ENCODE data around the gene SUSD4.
"Not testable (repeated sequence)": the region's sequence is repeated elsewhere in the genome, so short reads cannot be mapped to it uniquely, and the experiment has no call there.

The SUSD4 gene

GRCh38 chr1:223363856-223364684, at the start of gene SUSD4:
Gene SUSD4, minus strand, starts transcription at chr1:223364176. Its CDS starts 751 bp downstream, at chr1:223363425.
- peak; percentile 52 to 57 for DNase-seq (ENCODE audit: low read depth in 1 of 2, low spot score in 1 of 2)

GRCh38 chr1:223413216-223413615, 49.2 kb upstream of the SUSD4 start:
- no peak for DNase-seq (ENCODE audit: low read depth in 1 of 2, low spot score in 1 of 2)

DNA sequence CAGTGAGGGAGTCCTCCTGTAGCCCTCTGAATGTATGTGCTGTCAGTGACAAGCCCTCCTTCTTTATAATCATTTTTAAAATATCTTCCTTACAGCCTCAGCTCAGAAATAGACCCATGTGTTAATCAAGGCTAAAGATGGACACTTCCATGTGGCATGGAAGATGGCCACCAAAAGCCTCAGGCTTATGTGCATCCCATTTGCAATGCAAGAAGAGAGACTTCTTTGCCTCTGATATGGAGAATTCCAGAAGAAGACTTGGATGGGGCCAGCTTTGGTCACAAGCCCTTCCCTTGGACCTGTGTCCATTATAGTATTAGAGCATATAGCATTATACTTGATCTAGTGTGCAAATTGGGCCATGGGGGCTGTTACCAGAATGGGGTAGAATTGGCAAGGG, 47.7 kb upstream of the SUSD4 start:
- no peak for DNase-seq (ENCODE audit: low read depth in 1 of 2, low spot score in 1 of 2)

DNA sequence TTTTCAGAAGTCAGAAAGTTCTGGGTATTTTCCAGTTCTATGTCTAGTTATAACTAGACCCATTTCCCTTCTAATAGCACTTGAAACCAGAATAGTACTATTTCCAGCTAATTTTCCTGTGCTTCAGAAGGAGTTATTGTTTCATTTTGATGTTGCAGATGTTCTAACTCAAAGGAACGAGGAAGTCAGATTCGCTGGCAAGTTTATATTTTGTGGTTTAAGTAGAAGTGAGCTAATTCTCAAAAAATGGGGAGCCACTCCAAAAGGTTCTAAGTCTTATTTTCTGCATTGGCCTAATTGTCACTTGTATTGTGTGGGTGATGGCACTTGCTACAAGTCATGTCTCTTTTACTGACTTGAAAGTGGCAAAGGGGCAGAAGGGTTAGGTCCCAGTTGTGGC, 47.3 kb upstream of the SUSD4 start:
- DNase-seq (ENCODE audit: low read depth in 1 of 2, low spot score in 1 of 2) = no peak

DNA sequence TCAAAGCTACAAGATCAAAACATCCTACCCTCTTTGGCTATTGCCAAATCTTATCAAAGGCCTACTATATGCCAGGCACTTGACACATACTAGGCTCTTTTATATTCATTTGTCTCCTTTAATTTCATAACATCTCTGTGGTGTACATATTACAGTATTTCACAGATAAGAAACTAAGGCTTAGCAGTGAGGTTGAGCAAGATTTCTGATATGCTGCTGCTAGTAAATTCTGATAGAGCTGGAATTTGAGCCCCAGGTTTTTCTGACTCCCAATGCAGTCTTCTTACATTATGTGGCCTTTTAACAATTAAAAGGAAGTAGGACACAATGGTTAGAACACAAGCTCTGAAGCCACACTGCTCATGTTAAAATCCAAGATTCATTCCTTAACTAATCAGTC, 46.1 kb upstream of the SUSD4 start:
- no peak for DNase-seq (ENCODE audit: low read depth in 1 of 2, low spot score in 1 of 2)

- no peak for DNase-seq (ENCODE audit: low read depth in 1 of 2, low spot score in 1 of 2)
These were observed 41.5 kb upstream of the SUSD4 start for GRCh38 chr1:223405507-223405906.

DNA sequence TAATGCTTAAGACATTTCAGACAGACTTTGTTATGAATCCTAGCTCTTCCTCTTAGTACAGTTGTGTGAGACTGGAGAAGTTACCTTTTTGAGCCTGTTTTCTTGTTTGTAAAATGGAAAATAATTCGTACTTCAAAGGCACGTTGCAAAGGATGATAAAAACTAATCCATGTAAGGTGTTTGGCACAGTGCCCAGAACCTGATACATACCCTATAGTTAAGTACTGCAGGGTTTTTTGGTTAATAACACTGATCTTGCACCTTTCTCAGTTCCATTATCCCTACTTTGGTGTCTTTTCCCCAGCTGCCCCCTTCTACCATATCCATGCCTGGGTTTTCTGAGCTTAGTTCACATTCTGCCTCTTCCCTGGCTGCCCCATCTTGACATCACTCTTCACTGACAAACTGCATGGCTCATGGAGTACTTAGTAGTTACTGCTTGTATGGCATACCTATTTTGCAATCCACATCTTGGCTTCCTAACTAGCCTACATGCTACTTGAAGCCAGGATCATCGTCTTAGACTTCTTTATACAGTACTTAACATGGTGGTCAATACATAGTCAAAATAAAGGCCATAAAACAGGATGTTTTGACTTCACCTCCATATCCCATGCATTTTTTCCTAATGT, 39.3 kb upstream of the SUSD4 start:
- DNase-seq (ENCODE audit: low read depth in 1 of 2, low spot score in 1 of 2) = no peak

- DNase-seq (ENCODE audit: low read depth in 1 of 2, low spot score in 1 of 2) = no peak
These were observed 38.8 kb upstream of the SUSD4 start for GRCh38 chr1:223402790-223403142.

DNA sequence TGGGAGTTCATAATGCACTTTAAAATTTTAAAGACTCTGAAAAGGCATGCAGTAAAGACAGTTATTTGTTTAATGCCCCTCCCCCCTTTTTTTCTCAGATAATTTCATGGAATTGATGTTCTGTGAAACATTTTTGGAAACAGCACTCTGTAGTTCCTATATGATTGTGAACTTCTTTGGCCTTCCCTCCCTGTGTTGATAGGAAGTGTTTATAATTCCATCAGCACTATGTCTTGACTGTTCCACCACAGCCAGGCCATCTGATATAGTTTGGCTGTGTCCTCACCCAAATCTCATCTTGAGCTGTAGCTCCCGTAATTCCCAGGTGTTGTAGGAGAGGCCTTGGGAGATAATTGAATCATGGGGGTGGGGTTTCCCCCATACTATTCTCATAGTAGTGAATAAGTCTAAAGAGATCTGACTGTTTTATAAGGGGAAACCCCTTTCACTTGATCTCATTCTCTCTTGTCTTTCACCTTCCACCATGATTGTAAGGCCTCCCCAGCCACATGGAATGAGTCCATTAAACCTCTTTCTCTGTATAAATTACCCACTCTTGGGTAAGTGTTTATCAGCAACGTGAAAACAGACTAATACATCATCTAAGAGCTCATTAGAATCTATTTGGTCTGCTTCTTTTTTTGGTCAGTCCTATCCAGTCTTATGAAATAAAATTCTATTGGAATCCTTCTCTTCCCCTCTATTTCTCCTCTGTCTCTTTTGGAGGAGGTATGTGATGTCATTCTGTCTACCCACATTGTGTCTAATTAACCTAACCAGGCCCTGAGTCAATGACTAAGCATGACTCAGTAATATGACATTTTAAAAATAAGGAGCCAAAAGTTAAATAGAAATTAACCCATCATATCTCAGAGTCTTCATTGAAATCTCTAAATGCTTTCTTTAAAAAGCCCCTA, 38.2 kb upstream of the SUSD4 start:
- no peak for DNase-seq (ENCODE audit: low read depth in 1 of 2, low spot score in 1 of 2)

GRCh38 chr1:223399393-223399792, 35.4 kb upstream of the SUSD4 start:
- not testable (repeated sequence) for DNase-seq (ENCODE audit: low read depth in 1 of 2, low spot score in 1 of 2)

GRCh38 chr1:223394706-223395105, 30.7 kb upstream of the SUSD4 start:
- DNase-seq (ENCODE audit: low read depth in 1 of 2, low spot score in 1 of 2) = no peak

GRCh38 chr1:223394242-223394641, 30.3 kb upstream of the SUSD4 start:
- DNase-seq (ENCODE audit: low read depth in 1 of 2, low spot score in 1 of 2) = no peak

- DNase-seq (ENCODE audit: low read depth in 1 of 2, low spot score in 1 of 2) = no peak
These were observed 29.6 kb upstream of the SUSD4 start, which contains the start of gene CCDC185 for GRCh38 chr1:223393275-223394214. Gene CCDC185, plus strand, starts transcription at chr1:223393415. Its CDS starts 61 bp downstream, at chr1:223393476.

DNA sequence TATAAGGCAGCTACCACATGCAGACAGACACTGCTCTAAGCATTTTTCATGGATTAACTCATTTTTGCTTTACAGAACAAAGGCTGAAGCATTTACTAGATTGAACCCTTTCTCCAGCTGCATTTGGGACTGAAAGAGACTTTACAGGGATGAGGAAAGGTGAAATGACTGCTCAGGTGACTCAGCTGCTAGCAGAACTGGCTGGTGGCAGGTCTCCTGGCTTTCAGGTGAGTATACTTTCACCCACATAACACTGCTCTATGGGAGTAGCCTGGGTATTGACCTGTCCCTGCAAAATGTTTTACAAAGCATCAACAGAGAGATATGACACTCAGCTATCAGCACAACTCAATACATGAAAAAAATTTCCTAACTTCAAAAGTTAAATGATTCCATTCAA, 26.6 kb upstream of the SUSD4 start:
- DNase-seq (ENCODE audit: low read depth in 1 of 2, low spot score in 1 of 2) = no peak

GRCh38 chr1:223386013-223386412, 22.0 kb upstream of the SUSD4 start:
- no peak for DNase-seq (ENCODE audit: low read depth in 1 of 2, low spot score in 1 of 2)

GRCh38 chr1:223378754-223379153, 14.8 kb upstream of the SUSD4 start:
- DNase-seq (ENCODE audit: low read depth in 1 of 2, low spot score in 1 of 2) = no peak

GRCh38 chr1:223374064-223374610, 10.2 kb upstream of the SUSD4 start:
- DNase-seq (ENCODE audit: low read depth in 1 of 2, low spot score in 1 of 2) = no peak

DNA sequence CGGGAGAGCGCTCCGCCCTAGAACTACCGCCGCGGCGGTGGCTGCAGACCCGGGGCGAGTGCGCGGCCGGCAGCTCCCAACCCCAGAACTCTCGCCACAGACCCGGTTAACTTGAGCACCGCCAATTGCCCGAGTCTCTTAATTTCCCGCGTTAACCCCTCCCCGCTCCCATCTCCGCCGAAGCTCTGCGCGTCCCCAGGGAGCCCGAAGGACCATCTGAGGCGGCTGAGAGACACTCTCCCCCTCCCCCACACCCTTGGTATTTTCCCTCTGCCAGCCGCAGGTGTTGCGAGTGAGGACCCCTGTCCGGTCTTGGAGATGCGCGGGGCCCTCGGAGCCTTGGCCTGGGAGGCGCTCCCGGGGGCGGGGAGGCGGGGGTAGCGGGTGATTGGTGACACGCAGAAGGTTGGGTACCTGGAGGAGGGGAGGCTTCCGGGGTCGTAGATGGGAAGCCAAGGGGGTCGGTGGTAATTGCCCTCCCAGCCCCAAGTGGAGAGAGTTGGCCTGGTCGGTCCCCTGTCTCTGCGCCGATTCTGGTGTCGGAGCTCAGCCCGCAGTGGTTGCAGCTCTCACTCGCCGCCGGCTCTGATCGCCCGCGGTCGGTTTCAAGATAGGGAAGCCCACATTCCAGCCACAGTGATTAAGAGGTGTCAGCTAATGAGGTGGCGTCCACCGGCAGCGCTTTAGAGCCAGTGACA, 858 bp upstream of the SUSD4 start:
- DNase-seq (ENCODE audit: low read depth in 1 of 2, low spot score in 1 of 2) = peak in 1 of 2 donors; percentile 2

DNA sequence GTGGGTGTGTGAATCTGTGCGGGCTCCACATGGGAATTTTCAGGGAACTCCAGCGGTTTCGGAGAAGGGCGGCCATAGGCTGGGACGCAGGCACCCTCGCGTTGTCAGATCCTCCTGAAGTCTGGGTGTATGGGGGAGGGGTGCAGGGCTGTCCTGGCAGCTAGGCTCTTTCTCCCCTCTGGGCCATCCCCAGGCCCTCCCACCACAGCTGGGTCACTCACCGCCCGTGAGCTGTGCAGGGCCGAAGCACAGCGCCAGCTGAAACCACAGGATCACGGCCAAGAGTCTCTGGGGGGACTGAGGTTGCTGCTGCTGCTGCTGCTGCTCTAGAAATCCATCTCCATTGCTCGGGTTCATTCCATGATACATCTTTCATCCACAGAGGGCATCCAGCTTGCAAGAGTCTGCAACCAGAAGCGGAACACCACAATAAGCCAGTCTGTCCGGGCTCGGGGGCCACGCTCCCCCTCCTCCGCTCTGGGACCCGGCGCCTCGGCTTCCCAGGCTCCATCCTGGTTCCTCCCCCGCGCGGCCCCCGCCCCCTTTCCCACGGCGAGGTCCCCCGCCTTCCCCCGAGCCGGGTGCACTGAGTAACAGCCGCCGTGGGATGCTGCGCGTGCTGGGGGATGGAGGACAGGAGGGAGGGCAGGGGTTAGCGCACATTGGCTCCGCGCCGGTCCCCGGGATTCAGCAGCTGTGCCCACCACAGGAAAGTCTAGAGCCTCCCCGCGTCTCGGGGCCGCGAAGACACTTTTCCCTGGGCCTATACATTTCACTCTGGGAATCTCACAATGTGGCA, 720 bp downstream of the SUSD4 start:
- DNase-seq (ENCODE audit: low read depth in 1 of 2, low spot score in 1 of 2) = peak in 1 of 2 donors; percentile 3
